Kidney (tissue), 14 donors: ENCODE data around the gene ZC3H12A. TPM values are rescaled to one million over a fixed set of nuclear protein-coding genes. Genes with fewer than 3 reads are reported as not detected.
A peak's percentile ranks its signal among the peaks of the same experiment; 100 is the strongest.

Experiments
- DNase-seq, 5 donors: peaks; one replicate each; pipeline ENCODE4 v3.0.0-alpha.2; 2013 to 2020
- FAIRE-seq: peaks from 2 replicates; lab custom pipeline; 2012; peaks lifted over from hg19 to GRCh38; lab: Jason Lieb, UNC
- H3K27ac ChIP-seq, 2 donors: one replicate each; pipeline ENCODE4 v1.7.0; 2013; ENCODE audit warnings: low read depth in 2 of 2, low read length in 2 of 2, inconsistent platforms in 1 of 2
- H3K27me3 ChIP-seq: one replicate; pipeline ENCODE4 v1.7.1; 2013; ENCODE audit warnings: low read length, inconsistent platforms; ENCODE audit not compliant: control insufficient read depth, insufficient read depth
- H3K36me3 ChIP-seq, 3 donors: one replicate each; pipeline versions ENCODE4 v1.7.0 to v1.7.1; 2013; ENCODE audit warnings: low read length in 3 of 3, control low read depth in 1 of 3, inconsistent platforms in 1 of 3; ENCODE audit not compliant: insufficient read depth in 3 of 3, control insufficient read depth in 2 of 3
- H3K4me1 ChIP-seq, 3 donors: one replicate each; pipeline versions ENCODE4 v1.7.0 to v1.7.1; 2013; ENCODE audit warnings: low read length in 3 of 3, inconsistent platforms in 1 of 3, low read depth in 1 of 3; ENCODE audit not compliant: control insufficient read depth in 2 of 3, insufficient read depth in 2 of 3
- H3K4me3 ChIP-seq, 3 donors: one replicate each; pipeline versions ENCODE4 v1.7.0 to v1.8.1; 2013; ENCODE audit warnings: low read length in 3 of 3, control low read depth in 1 of 3, inconsistent platforms in 1 of 3
- H3K9ac ChIP-seq, 3 donors: one replicate each; pipeline versions ENCODE4 v1.7.0 to v1.7.1; 2013; ENCODE audit warnings: low read length in 3 of 3, control low read depth in 1 of 3, inconsistent platforms in 1 of 3
- H3K9me3 ChIP-seq, 3 donors: one replicate each; pipeline versions ENCODE4 v1.7.0 to v1.7.1; 2013; ENCODE audit warnings: low read length in 3 of 3, control low read depth in 1 of 3, inconsistent platforms in 1 of 3; ENCODE audit not compliant: control insufficient read depth in 2 of 3, insufficient read depth in 1 of 3
- CTCF ChIP-seq: IDR thresholded peaks from 3 replicates; pipeline ENCODE4 v1.5.1; 2012; ENCODE audit warnings: mild to moderate bottlenecking, moderate library complexity, borderline replicate concordance; ENCODE audit not compliant: insufficient read depth; ENCODE audit errors: extremely low read depth
- intact Hi-C: fragments of 100-400 bp; cut with DNase I; formaldehyde crosslinking; loops from one replicate; pipeline ENCODE4 v1.11.1; 2022
- polyA plus RNA-seq: library from polyadenylated mRNA; stranded (reverse); fragments of 350-450 nt; fragmentation: Illumina TruSeq; extraction: RNeasy Lipid Tissue Mini Kit (QIAGEN cat#74804); gene quantifications from one replicate; pipeline ENCODE4 v1.2.3, GENCODE V29; 2014; ENCODE audit warnings: low read depth, low replicate concordance; ENCODE audit not compliant: insufficient read depth
- total RNA-seq: library from RNA; stranded (reverse); fragmentation: NEBNext Ultra II Directional; extraction: Animal tissue kit (Norgen Biotek cat#: 25700); gene quantifications from one replicate; pipeline ENCODE4 v1.2.1, GENCODE V29; 2021
- donor health status: control.
- donor health status: control.
- donor health status: control.
- donor health status: control.
- donor health status: control.
- donor health status: DM: yes; HTN: yes; CAD: no.
- donor health status: Normal renal cell carcinoma (clear cell type).

Gene ZC3H12A
- total and polyA plus RNA-seq, 2 donors from 2014 or later: 3.8 to 21.1 TPM

- TF ChIP-seq CTCF: no peak
- intact Hi-C loops: no loop called here
- no peaks in the 10 kb centered on the region for H3K4me1 ChIP-seq
- no peaks in the 10 kb centered on the region for H3K36me3 ChIP-seq
- H3K27me3 ChIP-seq: no peaks in the 10 kb centered on the region
- FAIRE-seq (no peak), DNase-seq (no peak)
- H3K9ac ChIP-seq: no peak overlapping the region
- H3K9me3 ChIP-seq: no peaks in the 10 kb centered on the region
- H3K27ac ChIP-seq: no peak overlapping the region
- H3K4me3 ChIP-seq: no peak overlapping the region
These were observed 12.5 kb upstream of the ZC3H12A start for GRCh38 chr1:37461698-37462436.

GRCh38 chr1:37464443-37464842 is 9.9 kb upstream of the ZC3H12A start:
- intact Hi-C loops: no loop called here
- TF ChIP-seq CTCF: no peak
- no peak for FAIRE-seq
- Histone ChIP-seq H3K9me3 (no peaks in the 10 kb centered on the region), H3K27ac (no peak overlapping the region), H3K9ac (no peak overlapping the region), H3K27me3 (no peaks in the 10 kb centered on the region), H3K36me3 (no peaks in the 10 kb centered on the region), H3K4me1 (no peaks in the 10 kb centered on the region), H3K4me3 (no peak overlapping the region)
- no peak for DNase-seq

DNA sequence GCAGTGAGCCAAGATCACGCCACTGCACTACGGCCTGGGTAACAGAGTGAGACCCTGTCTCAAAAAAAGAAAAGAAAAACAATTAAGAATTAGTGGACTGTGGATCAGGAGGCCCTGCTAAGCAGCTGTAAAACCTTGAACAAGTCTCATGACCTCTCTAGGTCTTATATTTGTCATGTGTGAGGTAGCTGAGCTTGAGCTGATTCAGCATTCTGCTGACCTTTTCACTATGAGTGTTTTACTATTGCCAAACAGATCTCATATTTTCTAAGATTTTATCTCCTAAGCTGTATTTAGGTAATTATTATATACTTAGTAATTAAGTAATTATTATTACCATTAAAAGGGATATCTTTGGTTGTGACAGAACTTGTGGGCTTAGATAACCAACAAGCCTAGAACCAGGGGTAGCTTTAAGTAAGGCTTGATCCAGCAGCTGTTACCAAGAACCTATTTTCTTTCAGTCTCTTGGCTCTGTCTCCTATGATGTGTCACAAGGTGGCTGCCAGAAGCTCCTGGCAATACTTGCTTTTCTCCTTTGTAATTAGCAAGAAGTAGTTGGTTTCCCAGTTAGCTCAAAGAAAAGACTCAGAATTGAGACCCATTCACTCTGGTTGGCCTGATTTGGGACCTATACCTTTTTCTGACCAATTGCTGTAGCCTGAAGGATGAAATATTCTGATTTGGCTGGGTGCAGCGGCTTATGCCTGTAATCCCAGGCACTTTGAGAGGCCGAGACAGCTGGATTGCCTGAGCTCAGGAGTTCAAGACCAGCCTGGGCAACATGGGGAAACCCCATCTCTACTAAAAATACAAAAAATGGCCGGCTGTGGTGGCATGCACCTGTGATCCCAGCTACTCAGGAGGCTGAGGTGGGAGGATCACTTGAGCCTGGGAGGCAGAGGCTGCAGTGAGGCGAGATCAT is 8.5 kb upstream of the ZC3H12A start:
- intact Hi-C loops: no loop called here
- H3K36me3 ChIP-seq: no peaks in the 10 kb centered on the region
- no peak overlapping the region for H3K4me3 ChIP-seq
- no peaks in the 10 kb centered on the region for H3K4me1 ChIP-seq
- H3K27ac ChIP-seq: no peak overlapping the region
- peak in 1 of 5 donors; percentile 25 for DNase-seq
- FAIRE-seq: no peak
- H3K9me3 ChIP-seq: no peaks in the 10 kb centered on the region
- no peak for TF ChIP-seq CTCF
- H3K27me3 ChIP-seq: no peaks in the 10 kb centered on the region
- H3K9ac ChIP-seq: no peak overlapping the region
